LNCAP (cell line): Measurements from ENCODE around the gene ZNF69.

Source experiments
- CTCF ChIP-seq: fragments of 450-650 bp; IDR thresholded peaks from 2 replicates; pipeline ENCODE4 v1.5.1; 2017; ENCODE audit warnings: mild to moderate bottlenecking

Gene ZNF69

GRCh38 chr19:11927227-11927626, 39.6 kb downstream of the ZNF69 start:
- TF ChIP-seq CTCF, result no peak

DNA sequence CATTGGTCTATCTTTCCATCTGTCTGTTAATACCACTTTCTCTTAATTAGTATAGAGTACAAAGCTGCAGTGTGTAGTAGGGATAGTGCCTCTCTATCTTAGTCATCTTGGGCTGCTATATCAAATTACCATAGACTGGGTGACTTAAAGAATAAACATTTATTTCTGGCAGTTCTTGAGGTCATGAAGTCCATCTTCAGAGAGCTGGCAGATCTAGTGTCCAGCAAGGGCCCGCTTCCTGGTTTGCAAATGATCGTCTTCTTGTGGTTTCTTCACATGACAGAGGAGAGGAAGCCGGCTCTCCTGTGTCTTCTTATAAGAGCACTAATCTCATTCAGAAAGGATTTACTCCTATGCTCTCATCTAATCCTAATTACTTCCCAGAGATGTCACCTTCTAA, 43.5 kb downstream of the ZNF69 start:
- no peak for TF ChIP-seq CTCF

GRCh38 chr19:11931513-11931912, 43.9 kb downstream of the ZNF69 start:
- no peak for TF ChIP-seq CTCF

DNA sequence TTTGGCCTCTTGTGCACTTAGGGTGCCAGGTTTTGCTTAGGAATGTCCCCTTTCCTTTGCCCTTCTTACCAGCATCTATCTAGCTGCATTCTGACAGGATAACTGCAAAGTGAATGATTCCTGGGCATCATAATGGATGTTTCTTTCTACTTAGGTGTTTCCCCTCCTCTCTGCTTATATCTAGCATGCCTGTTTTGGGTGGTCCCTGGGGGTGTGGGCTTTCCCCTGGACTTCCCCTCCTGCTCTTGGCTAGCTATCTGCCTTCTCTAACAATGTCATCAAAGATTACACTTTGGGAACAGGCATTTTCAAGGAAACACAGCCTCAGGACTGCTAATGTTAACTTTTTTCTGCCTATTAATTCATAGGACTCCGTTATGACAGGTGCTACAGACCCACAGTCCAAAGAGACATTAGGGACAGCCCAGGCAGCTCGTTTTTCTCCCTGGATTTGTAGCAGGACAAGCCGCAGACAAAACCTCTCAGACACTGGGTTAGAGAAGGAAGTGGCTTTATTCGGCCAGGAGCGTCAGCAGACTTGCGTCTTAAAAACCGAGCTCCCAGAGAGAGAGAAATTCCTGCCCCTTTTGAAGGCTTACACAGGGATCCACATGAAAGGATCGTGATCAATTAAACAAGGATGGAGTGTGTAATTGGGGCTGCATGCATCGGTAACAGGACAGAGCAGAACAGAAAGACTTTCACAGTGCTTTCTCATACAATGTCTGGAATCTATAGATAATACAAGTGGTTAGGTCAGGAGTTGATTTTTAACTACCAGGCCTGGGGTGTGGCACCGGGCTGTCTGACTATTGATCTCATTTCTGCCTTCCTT, 54.6 kb downstream of the ZNF69 start:
- TF ChIP-seq CTCF, result no peak

DNA sequence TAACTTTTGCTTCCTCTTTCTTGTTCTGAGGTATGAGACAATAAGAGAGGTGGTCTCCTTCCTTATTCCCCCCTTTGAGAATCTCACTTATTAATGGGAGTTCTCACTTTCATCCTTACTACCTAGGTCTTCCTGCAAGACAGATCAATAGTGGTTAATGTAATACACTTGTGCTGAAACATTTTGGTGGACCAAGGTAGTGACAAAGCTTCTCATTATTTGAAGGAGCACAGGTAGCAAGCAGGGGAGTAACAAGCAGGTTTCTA, 55.2 kb downstream of the ZNF69 start:
- no peak for TF ChIP-seq CTCF

DNA sequence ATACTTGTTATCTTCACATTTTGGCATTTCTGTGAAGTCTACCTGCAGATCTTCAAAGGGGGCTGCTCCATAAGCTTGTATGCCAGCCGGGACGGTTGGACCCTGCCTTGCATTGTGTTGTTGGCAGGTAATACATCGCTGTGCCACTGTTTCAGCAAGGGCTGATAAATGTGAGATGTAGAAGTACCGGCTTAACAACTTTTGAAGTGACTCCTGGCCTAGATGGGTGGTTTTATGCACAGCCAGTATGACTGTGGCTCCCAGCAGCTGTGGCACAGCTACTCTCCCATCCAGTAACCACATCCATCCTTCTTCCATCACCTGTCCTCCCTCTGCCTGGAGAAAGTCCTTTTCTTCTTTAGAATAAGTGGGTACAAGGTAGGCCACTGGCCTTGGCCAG, 57.1 kb downstream of the ZNF69 start:
- TF ChIP-seq CTCF, result no peak

DNA sequence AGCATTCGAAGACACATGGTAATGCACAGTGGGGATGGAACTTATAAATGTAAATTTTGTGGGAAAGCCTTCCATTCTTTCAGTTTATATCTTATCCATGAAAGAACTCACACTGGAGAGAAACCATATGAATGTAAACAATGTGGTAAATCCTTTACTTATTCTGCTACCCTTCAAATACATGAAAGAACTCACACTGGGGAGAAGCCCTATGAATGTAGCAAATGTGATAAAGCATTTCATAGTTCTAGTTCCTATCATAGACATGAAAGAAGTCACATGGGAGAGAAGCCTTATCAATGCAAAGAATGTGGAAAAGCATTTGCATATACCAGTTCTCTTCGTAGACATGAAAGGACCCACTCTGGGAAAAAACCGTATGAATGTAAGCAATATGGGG, 61.1 kb downstream of the ZNF69 start:
- no peak for TF ChIP-seq CTCF

- TF ChIP-seq CTCF, result no peak
These were observed 61.6 kb downstream of the ZNF69 start for GRCh38 chr19:11949201-11949600.
